Sigmoid colon (tissue), 4 donors: ENCODE data around the gene ASPSCR1.

Experiments used
- CTCF ChIP-seq, 4 experiments: fragments of 450-650 bp in 3 of 4; fragments of 200-600 bp in 1 of 4; IDR thresholded peaks; one replicate each; pipeline ENCODE4 v1.5.1; 2016 to 2019; ENCODE audit warnings: antibody characterized with exemption in 4 of 4, mild to moderate bottlenecking in 3 of 4, moderate library complexity in 2 of 4
- EP300 ChIP-seq, 4 donors: sonication (generic); formaldehyde crosslinking; IDR thresholded peaks; one replicate each; pipeline ENCODE4 v1.6.1; 2017; ENCODE audit warnings: antibody characterized with exemption in 4 of 4
- POLR2A ChIP-seq, 2 donors: fragments of 450-650 bp; IDR thresholded peaks; one replicate each; pipeline ENCODE4 v1.6.1; 2016; ENCODE audit warnings: antibody characterized with exemption in 2 of 2, mild to moderate bottlenecking in 2 of 2, moderate library complexity in 2 of 2
- POLR2AphosphoS5 ChIP-seq, 4 donors: sonication (generic); formaldehyde crosslinking; IDR thresholded peaks; one replicate each; pipeline ENCODE4 v1.6.1; 2017; ENCODE audit warnings: antibody characterized with exemption in 4 of 4

GRCh38 chr17:81932333-81932983 lies 45.0 kb upstream of the ASPSCR1 start:
- TF ChIP-seq CTCF (IDR thresholded peaks at IDR 0.05) (no peak), POLR2AphosphoS5 (IDR thresholded peaks at IDR 0.05) (no peak), POLR2A (IDR thresholded peaks at IDR 0.05) (no peak), EP300 (IDR thresholded peaks at IDR 0.05) (no peak)
